GM21360 (cell line): ENCODE data around the gene MICALL2.

ENCODE experiments used
- ATAC-seq: cut with Tn5 transposase; IDR thresholded peaks from one replicate; pipeline ENCODE4 v1.9.1; 2021; ENCODE audit warnings: mild to moderate bottlenecking, moderate library complexity; ENCODE audit not compliant: unreplicated experiment

MICALL2 gene

DNA sequence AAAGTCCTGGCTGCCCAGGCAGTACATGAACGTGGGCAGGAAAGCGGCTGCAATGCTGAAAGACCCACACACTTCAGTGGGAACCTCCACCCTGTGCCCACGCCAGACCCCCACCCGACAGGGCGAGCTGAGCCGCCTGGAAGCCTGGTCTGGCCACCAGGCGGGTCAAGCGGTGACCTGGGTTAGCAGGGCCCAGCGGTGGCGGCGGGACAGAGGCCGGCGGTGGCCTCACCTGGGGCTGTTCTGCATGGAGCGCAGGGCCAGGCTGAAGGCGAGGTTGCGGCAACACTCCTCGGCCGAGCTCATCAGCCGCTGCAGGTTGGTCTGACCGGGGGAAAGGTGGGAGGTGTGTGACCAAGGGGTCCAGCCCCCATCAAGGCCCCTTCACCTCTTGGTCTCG is 11.6 kb upstream of the MICALL2 start:
- ATAC-seq: no peak

DNA sequence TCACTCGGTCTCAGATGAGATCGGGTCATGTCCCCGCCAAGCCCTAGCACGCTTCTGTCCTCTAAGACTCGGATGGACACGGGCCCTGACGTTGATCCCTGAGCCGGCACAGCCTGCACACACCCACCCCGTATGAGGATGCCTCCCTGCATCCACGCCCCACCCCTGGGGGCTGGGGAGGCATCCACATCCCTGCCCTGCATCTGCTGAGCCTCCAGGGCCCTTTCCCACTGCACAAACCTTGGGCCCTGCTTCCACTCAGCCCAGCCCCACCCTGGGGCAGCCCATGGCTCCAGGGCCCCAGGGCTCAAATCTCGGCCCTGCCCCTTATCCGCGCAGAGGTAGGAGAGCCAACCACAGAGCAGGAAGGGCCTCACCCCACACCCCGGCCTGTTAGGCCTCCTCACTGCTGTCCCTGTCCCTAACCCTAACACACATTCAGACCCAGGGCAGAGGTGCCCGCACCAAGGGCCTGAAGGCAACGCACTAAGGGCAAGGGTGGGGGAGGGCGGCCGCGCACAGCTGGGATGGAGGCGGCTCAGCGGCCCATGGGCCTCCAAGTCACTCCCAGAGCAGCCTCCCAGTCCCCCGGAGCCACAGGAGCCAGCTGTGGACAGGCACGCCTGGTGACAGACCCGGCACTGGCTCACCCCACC is 9.5 kb upstream of the MICALL2 start:
- ATAC-seq: no peak

DNA sequence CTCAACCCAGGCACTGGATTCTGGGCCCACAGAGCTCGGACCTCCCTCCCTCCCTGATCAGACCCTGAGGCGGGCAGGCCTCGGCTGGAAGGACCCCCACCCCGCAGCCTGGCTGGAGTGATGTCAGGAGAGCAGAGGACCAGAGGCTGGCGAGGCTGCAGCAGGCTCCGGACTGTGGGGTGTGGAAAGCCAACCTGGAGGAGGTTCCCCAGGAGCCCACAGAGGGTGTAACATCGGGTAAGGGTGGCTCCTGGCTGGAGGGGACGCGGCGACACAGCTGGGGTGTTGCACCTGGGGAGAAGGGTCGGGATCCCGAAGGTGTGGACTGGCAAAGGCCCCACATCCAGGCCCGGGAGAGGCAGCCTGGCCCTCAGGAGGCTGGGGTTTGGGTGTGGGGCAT is 8.9 kb upstream of the MICALL2 start:
- no peak for ATAC-seq

DNA sequence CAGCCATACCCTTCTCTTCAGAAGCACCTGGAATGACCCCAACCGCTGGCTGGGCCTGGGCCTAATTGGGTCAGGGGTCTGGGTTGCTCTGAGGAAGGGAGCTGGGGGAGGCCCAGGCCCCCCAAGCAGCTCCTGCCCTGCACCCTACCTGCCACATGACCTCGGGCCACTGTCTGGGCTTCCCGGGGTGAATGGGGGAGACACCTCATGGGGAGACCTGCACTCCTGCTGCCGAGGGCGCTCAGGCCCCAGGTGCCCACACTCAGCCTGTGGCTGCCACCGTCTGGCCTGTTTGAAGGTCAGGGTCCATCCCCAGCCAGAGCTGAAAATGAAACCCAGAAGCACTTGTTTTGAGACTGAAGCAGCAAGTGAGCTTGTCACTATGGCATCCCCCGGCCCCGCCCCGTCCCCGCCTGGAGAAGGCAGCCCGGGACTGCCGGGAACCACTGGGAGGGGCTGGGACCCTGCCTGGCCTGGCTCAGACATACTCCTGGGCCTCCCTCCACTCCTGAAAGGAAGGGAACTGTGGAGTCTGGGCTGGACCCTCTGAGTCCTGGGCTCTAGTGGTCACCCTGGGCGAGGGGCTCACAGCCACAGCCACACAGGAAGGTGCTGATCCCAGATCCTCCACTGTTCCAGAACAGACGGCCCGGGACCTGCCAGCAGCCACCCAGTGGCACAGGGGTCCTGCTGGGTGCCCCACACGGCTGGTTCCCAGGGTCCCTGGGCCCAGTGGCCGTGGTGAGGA is 7.4 kb upstream of the MICALL2 start:
- ATAC-seq: no peak

DNA sequence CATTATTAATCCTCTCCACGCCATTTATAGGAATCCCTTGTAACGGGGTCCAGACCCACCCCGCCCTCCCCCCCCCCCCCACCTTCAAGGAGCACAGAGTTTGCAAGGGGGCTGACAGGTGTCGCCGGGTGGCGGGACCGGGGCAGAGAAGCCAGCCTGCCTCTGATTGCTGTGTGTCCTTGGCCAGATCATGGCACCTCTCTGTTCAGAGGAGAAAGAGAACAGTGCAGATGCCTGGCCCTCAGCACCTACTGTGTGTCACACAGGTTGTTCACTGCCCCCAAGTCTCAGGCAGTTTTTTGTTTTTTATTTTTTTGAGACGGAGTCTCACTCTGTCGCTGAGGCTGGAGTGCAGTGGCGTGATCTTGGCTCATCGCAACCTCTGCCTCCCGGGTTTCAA is 5.4 kb upstream of the MICALL2 start:
- ATAC-seq: no peak

DNA sequence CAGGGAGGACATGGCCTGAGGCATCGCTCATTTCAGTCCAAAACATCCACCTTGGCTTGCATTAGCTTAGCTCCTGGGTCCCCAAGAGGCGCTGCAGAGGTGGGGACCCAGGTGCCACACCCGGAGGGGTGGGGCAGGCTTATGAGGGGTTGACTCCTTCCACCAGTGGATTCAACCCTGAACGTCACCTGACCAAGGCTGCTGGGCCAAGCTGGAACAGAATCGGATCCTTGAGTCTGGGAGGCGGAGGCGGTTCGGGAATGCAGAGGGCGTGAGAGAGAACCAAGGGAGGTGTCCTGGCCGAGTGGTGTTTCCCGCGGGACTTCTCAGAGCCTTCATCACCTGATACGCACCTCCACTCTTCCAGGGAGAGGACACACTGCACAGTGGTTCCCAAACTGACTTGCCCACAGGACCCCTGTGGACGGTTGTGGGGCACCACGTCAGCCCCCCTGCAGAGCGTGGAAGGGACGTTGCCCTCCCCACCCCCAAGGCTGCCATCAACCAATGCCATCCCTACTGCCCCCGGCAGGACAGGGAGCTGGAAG is 4.5 kb upstream of the MICALL2 start:
- no peak for ATAC-seq

DNA sequence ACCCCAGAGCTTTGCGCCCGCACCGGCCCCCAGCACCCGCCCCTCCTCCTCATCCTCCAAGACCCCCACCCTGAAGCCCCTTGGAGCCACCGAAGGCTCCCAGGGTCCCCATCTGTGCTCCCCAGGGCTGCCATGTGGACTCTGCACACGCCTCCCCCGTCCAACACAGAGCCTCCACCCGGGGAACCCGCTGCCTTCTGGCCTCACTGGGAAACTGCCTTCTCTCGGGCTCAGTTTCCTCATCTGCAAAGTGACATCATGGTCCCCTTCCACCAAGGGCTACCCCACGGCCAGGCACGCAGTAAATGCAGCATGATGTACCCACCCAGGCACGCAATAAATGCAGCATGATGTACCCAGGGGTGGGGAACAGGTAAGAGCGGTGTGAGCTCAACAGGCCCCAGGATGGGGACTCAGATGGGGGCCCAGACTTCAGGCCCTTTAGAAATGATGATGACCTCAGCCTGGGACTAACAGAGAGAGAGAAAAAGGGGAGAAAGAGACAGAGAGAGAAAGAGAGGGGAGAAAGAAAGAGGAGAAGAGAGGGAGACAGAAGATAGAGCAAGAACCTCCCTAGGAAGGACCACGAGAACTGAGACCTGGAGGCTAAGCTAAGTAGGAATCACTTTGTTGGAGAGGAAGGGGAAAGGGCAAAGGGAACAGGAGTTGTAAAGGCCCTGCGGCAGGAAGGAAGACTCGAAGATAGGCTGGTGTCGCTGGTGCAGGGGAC is 2.5 kb upstream of the MICALL2 start:
- ATAC-seq: no peak

DNA sequence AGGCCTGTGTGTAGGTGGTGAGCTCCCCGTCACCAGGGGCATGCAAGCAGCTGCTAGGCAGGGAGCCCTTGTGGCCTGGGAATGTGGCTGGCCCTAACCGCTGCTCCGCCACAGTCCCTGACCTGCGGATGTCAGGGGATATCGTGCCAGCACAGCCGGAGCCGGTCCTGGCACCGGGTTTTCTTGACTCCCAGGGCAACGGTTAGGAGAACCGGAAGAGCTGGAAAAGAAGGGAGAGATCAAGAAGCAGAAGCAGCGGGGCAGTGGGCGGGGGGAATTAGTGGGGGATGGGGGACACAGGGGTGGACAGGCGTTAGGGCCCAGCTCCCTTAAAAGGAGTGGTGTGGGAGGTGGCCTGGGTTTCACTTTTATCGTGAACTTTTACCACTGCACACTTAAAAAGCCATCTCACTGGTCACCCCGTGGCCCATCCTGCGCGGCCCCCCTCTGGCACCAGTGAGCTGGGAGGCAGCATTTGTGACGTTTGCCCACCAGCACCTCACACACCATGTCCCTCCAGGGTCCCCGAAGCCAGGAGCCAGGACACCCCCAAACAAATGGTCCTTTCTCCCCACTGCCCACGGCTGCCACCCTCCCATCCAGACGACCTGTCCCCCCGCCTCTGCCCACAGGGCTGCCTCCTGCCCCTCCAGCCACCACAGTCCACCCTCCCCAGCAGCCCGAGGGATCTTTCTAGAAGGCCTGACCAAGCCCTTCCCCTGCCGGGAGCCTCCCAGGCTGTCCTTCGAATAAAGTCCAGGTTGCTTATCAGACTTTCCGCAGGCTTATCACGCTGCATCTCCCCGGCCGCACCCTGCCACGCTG is 1.8 kb upstream of the MICALL2 start:
- no peak for ATAC-seq

DNA sequence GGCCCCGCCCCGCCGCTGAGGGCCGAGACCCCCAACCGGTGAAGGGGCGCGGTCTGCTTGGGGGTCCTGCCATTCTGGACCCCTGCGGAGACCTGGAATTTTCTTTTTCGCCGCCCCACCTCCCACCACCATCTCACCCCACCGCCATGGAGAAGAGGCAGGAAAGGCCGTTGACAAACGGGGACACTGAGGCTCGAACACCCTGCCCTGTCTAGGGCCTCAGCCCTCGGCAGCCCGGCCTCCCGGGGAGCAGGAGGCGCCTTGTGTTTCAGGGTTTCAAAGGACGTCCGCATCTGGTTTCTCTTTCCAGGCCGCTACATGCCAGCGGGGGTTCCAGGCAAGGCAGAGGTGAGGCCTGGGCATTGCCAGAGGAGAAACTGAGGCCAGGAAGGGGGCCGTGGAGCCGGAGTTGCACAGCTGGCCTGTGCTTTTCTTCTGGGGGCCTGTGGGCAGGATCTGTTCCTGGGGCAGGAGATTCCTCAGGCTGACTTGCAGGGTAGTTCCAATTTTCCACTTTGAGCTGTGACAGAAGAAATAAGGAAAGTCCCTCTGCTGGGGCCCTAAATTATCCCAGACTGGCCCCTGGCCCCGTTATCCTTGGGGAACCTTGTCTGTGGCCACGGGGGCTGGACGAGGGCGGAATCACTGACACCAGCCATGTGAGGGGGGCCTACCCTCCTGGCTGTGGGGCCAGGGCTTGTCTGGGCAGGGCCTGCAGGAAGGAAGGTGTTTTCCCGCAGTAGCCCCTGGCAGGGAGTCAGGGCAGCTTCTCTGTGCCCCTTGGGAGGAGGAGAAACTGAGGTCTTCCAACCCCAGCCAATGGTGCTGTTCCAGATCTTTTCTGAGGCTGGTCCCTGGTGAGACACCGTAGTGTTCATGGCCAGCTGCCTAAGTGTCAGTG is 900 bp upstream of the MICALL2 start:
- peak; percentile 4 for ATAC-seq

DNA sequence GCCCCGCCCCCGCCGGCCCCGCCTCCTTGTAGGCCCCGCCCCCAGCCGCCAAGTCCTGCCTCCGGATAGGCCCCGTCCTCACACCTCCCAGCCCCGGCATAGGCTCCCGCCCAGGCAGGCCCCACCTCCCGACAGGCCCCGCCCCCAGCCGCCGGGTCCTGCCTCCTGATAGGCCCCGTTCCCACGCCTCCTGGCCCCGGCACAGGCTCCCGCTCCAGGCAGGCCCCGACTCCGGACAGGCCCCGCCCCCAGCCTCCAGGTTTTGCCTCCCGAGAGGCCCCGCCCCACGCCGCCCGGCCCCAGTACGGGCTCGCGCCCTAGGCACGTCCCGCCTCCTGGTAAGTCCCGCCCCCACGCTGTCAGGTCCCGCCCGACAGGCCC is 232 bp upstream of the MICALL2 start:
- ATAC-seq: peak; percentile 89

DNA sequence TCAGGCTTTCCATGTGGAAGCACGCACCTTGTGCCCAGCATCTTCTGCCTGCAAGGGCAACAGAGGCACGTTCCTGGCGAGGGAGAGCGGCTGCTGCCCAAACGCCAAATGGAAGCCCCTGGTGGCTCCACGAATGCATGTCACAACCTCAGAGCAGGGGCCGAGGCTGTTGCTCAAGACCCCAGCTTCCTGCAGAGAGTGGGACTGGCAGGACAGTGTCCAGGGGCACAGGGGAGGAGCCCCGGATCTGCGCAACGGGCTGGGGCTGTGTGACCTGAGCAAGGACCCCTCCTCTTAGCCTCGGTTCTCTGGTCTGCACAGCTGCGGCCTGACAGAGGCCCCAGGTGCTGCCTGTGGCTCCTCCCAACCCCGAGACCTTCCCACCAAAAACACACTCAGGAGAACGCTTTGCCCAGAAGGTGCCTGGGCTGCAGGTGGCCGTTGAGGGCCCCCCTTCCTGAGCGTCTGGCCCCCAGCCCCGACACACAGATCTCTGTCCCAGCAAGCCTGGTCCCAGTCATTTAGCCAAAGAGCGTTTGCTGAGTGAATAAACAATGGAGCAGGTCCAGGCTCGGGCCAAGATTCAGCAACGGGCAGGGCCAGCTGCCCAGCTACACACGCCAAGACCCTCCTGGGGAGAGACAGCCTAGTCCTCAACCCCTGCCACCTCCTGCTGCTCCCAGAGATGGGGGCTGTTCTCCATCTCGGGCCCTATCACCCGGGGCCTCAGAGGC is 1.2 kb downstream of the MICALL2 start:
- ATAC-seq: no peak

DNA sequence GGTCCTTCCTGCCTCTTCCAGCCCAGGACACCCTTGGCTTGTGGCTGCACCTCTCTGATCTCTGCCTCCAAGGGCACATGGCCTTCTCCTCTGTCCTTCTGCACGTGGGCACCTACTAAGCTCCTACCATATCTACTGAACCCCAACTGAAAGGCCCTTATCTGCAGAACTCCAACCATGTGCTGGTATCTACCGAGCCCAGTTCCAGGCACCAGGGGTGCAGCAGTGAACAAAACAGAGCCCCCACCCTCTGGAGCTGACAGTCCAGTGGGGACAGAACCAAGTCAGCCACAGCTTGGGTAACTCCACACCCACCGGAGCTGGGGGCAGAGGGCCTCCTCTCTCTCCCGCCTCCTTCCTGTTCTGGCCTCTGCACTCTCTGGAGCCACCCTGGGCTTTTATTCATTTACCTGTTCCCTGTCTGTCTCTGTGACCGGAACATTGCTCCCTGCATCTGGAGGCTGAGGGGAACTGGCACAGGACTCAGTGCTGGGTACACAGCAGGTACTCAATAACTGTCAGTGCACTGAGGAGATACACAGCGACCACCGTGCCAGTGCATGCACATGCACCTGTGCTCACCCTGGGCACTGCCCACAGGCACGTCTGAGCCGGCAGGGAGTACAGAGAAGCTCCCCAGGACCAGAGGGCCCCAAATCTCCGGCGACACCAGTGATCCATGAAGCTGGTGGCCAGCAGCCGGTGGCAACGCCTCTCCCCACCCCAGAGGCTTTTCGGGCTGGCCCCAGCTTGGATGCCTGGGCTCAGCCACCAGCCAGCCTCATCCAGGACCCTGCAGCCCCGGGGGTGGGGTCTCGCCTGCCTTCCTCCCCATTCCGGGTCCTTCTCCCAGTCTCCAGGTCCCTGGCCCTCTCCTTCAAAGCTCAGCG is 2.0 kb downstream of the MICALL2 start:
- no peak for ATAC-seq

DNA sequence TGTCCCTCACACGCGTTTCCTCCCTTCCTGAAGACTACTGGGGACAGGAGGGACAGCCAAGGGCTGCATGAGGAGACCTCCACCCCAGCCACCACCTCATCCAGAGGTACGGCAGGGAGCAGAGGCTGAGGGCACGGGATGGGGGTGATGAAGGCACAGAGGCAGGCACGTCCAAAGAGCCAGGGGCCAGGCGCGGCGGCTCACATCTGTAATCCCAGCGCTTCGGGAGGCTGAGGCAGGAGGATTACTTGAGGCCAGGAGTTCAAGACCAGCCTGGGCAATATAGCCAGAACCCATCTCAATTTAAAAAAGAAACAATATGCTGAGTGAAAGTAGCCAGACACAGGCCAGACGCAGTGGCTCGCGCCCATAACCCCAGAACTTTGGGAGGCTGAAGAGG is 3.3 kb downstream of the MICALL2 start:
- ATAC-seq: no peak

DNA sequence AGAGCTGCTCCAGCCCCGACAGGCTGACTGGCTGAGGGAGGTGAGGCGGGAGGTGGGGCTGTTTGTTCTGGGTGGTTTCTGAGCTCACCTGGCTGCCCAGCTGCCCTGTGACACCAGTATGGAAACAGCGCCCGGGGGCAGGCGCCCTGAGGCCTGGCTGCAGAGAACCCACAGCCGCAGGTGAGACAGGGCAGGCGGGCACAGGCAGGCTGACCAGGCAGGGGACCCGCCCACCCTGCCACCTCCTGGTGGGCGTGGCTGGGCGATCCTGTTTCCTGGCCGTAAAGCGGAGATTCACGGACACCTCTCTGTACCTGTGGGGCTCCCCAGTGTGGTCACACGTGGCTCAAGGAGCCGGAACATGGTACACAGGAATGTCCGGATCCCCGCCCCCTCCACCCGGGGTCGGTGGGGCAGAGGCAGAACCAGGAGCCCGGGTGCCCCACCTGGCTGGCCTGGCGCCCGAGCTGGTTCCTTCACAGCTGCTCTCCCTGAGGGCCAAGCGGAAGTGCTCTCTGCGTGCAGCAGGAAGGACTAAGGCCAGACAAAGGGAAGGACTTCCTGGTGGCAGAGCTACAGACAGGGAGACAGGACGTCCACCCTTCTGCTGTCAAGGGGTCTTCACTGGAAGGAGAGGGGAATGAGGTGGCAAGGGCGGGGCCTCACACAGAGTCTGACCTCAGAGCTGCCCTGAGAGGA is 3.9 kb downstream of the MICALL2 start:
- no peak for ATAC-seq

DNA sequence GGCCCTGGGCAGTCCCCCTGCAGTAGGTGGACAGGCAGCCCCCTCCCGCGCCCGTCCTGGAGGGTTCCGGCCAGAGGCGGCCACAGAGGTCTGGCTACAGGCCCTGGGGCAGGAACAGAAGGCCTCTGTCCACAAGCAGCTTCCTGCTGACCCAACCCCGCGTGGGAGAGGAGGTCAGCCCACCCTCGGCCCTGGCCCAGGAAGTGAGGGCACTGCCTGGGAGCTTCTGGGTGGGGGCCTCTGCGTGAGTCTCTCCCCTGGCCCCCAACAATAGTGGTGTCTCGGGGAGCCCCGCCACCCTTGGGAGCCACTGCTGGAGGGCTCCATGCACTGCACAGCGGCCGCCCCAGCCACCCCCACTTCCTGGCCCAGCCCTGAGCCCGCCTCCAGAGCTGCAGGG is 4.7 kb downstream of the MICALL2 start:
- no peak for ATAC-seq

DNA sequence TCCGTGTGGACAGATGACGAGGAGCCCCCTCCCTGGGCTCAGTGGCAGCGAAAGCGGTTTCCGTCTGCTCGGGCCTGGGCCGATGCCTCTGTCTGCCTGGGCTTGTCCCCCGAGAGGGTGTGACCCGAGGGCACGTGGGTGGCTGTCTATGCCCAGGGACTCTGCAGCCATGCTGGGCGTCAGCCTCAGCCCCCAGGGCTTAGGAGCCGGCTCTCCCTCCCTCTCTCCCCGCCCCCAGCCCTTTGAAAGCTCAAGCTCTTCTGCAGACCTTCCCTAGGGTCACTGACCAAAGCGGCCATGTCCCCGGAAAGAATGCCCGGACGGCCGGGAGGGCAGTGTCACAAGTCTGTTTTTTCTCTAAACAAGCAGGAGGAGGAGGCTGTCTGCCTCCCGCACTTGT is 7.1 kb downstream of the MICALL2 start:
- no peak for ATAC-seq

DNA sequence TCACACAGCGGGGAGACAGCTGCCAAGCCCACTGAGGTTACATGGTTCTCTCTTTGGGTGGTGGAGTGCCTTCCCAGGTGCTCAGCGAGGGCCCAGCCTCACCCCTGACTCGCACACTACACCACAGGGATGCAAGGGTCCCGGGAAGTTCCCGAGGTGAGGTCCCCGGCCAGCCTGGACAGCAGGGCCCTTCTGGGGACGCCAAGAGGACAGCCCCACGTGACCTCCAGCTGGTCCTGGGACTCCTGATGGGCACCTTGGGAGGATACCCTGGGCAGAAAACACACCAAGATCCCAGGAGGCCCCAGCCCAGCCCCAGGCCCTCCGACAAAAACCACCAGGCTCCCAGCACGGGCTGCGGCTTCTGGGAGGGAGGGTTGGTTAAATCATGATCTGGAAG is 8.3 kb downstream of the MICALL2 start:
- no peak for ATAC-seq

DNA sequence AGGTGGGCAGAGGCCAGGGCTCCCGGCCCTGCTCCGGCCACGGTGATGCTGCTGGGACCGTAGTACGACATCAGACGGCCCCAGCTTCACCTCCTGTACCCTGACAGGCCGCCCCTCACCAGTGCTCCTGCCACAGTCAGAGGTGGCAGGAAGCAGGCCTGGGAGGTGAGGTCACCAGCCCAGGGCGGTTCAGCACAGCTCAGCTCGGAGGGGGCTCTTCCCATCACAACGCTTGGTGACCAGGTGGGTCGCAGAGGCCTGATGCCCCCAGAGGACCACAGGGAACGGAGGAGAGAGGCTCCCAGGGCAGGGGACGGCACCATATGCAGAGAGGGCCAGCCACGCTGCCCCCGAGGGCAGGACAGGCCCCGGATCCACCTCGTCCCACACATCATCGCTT is 8.8 kb downstream of the MICALL2 start:
- ATAC-seq: no peak
